Stimulated activated CD8-positive, alpha-beta memory T cell treated with anti-CD3 and anti-CD28 coated beads, Interleukin-7, amount 100 ng/mL, for 1 hour (primary cell): ENCODE results near the gene KCNE5.
"Not testable (repeated sequence)": the region's sequence is repeated elsewhere in the genome, so short reads cannot be mapped to it uniquely, and the experiment has no call there.

Source experiments
- DNase-seq, 2 donors: peaks; one replicate each; pipeline ENCODE4 v3.0.0-alpha.2; 2020; ENCODE audit warnings: low read depth in 2 of 2

The KCNE5 gene

GRCh38 chrX:109624641-109625616 lies at the start of gene KCNE5:
Gene KCNE5 (minus strand): TSS chrX:109625172. CDS start chrX:109625020, 152 bp downstream.
- no peak for DNase-seq

GRCh38 chrX:109672239-109672638 lies 47.3 kb upstream of the KCNE5 start:
- DNase-seq: no peak

- not testable (repeated sequence) for DNase-seq
Observed at GRCh38 chrX:109671170-109671569, 46.2 kb upstream of the KCNE5 start.

GRCh38 chrX:109667986-109668385 lies 43.0 kb upstream of the KCNE5 start:
- DNase-seq: no peak

GRCh38 chrX:109660435-109661143 lies 35.6 kb upstream of the KCNE5 start:
- DNase-seq: no peak

- DNase-seq: no peak
Observed at GRCh38 chrX:109658391-109658790, 33.4 kb upstream of the KCNE5 start.

- DNase-seq: not testable (repeated sequence)
Observed at GRCh38 chrX:109657364-109657763, 32.4 kb upstream of the KCNE5 start.

GRCh38 chrX:109656774-109657173 lies 31.8 kb upstream of the KCNE5 start:
- no peak for DNase-seq

- no peak for DNase-seq
Observed at GRCh38 chrX:109655502-109656201, 30.7 kb upstream of the KCNE5 start.

- DNase-seq: no peak
Observed at GRCh38 chrX:109654516-109655109, 29.6 kb upstream of the KCNE5 start.

GRCh38 chrX:109644671-109645070 lies 19.7 kb upstream of the KCNE5 start:
- DNase-seq: not testable (repeated sequence)

GRCh38 chrX:109643687-109644086 lies 18.7 kb upstream of the KCNE5 start:
- DNase-seq: no peak

GRCh38 chrX:109638158-109638557 lies 13.2 kb upstream of the KCNE5 start:
- no peak for DNase-seq

- not testable (repeated sequence) for DNase-seq
Observed at GRCh38 chrX:109637477-109637876, 12.5 kb upstream of the KCNE5 start.

- no peak for DNase-seq
Observed at GRCh38 chrX:109635146-109635545, 10.2 kb upstream of the KCNE5 start.

GRCh38 chrX:109632906-109633504 lies 8.0 kb upstream of the KCNE5 start:
- no peak for DNase-seq

GRCh38 chrX:109629310-109629709 lies 4.3 kb upstream of the KCNE5 start:
- DNase-seq: no peak

GRCh38 chrX:109626637-109627036 lies 1.7 kb upstream of the KCNE5 start:
- DNase-seq: no peak

GRCh38 chrX:109623997-109624396 lies 975 bp downstream of the KCNE5 start:
- no peak for DNase-seq

- DNase-seq: no peak
Observed at GRCh38 chrX:109622270-109622669, 2.7 kb downstream of the KCNE5 start.

- DNase-seq: no peak
Observed at GRCh38 chrX:109619771-109620170, 5.2 kb downstream of the KCNE5 start.
